ENCODE results near the gene NKD2. TPM values are rescaled to one million over a fixed set of nuclear protein-coding genes. Genes with fewer than 3 reads are reported as not detected.

Gene NKD2
- total and polyA plus RNA-seq, 2 experiments from 2014 or later, result 1.4 to 9.1 TPM

DNA sequence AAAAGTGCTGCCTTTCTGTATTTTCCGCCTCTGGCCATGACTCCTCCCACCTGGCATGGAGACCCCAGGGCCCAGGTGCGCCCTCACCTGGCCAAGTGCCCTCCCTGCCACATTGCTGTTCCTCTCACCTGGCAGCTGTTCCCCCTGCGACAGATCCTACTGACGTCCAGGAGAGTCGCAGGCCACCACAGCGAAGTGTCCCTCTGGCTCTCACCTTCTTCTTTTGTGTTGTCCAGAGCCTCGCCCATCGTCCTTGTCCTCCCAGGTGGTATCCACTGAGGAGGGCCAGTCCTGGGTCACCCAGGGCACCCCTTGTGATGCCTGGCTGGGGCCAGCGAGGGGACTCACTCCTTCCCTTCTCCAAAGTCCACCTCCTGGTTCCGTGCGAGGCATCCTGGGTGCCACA, 2.6 kb downstream of the NKD2 start:
- DNase-seq (ENCODE audit: low spot score), result peak; percentile 63
- no peaks in the 10 kb centered on the region for H3K79me2 ChIP-seq
- no peak overlapping the region for H3K4me2 ChIP-seq
- no peak overlapping the region for H2AFZ ChIP-seq
- H3K27me3 ChIP-seq, result peaks cover 16% of the 10 kb centered on the region
- WGBS (ENCODE audit: low lambda C conversion rate, missing lambda C conversion rate), result 72% methylated on average over 11 of the region's 11 CpGs
- TF ChIP-seq EZH2 (IDR thresholded peaks at IDR 0.05; ENCODE audit: borderline replicate concordance), result no peak
- TF ChIP-seq CTCF (IDR thresholded peaks at IDR 0.05; ENCODE audit: poor library complexity), result peak; percentile 43
- no peaks in the 10 kb centered on the region for H3K36me3 ChIP-seq (replicated peaks; ENCODE audit: insufficient read depth, low read depth)
- H3K27ac ChIP-seq, result no peak overlapping the region
- peaks cover 12% of the 10 kb centered on the region for H3K4me1 ChIP-seq (ENCODE audit: insufficient read depth)
- H3K9me2 ChIP-seq (replicated peaks; ENCODE audit: insufficient read depth), result no peaks in the 10 kb centered on the region
- H4K20me1 ChIP-seq (ENCODE audit: insufficient read depth, poor library complexity, severe bottlenecking), result no peaks in the 10 kb centered on the region
- H3K4me3 ChIP-seq, result no peak overlapping the region
- H3K9me3 ChIP-seq (ENCODE audit: low read depth), result no peaks in the 10 kb centered on the region

DNA sequence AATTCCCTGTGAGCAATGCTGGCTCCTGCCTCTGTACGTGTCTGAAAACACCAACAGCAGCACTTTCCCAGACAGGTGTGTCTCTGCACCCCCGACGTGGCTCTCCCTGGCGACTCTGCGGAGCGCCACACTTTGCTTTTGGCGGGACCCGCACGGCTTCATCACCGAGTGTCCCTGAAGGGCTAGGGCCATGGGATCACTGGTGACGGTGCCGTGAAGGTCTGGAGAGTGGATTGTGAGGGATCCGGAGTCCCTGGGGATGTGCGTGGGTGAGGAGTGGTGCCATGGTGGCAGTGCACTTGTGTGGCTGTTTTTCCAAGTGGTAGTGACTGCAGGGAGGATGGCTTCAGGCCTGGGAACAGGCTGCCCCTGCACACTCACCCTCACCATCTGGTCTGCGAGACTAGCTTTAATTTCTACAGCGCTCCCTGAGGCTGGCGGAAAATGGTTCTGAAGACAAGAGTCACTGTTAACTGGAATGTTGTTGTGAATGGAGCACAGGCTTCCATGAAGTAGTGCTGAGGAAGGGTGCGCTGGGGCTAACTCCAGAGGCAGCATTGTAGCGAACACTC, 3.2 kb downstream of the NKD2 start:
- no peak overlapping the region for H3K27ac ChIP-seq
- peaks cover 12% of the 10 kb centered on the region for H3K4me1 ChIP-seq (ENCODE audit: insufficient read depth)
- no peaks in the 10 kb centered on the region for H3K79me2 ChIP-seq
- H3K4me3 ChIP-seq, result no peak overlapping the region
- no peak for TF ChIP-seq EZH2 (IDR thresholded peaks at IDR 0.05; ENCODE audit: borderline replicate concordance)
- TF ChIP-seq EZH2phosphoT487 (IDR thresholded peaks at IDR 0.05; ENCODE audit: low read depth, severe bottlenecking, unreplicated experiment), result no peak
- no peak for TF ChIP-seq CTCF (IDR thresholded peaks at IDR 0.05; ENCODE audit: poor library complexity)
- no peaks in the 10 kb centered on the region for H3K9me2 ChIP-seq (replicated peaks; ENCODE audit: insufficient read depth)
- WGBS (ENCODE audit: low lambda C conversion rate, missing lambda C conversion rate), result 90% methylated on average over 19 of the region's 19 CpGs
- DNase-seq (ENCODE audit: low spot score), result no peak
- H4K20me1 ChIP-seq (ENCODE audit: insufficient read depth, poor library complexity, severe bottlenecking), result no peaks in the 10 kb centered on the region
- H3K27me3 ChIP-seq, result peaks cover 16% of the 10 kb centered on the region
- H3K4me2 ChIP-seq, result no peak overlapping the region
- no peak overlapping the region for H2AFZ ChIP-seq
- no peaks in the 10 kb centered on the region for H3K36me3 ChIP-seq (replicated peaks; ENCODE audit: insufficient read depth, low read depth)
- no peaks in the 10 kb centered on the region for H3K9me3 ChIP-seq (ENCODE audit: low read depth)

- peaks cover 16% of the 10 kb centered on the region for H3K27me3 ChIP-seq
- H3K79me2 ChIP-seq, result no peaks in the 10 kb centered on the region
- no peak overlapping the region for H3K4me2 ChIP-seq
- no peak overlapping the region for H3K4me3 ChIP-seq
- no peaks in the 10 kb centered on the region for H3K9me3 ChIP-seq (ENCODE audit: low read depth)
- no peaks in the 10 kb centered on the region for H3K36me3 ChIP-seq (replicated peaks; ENCODE audit: insufficient read depth, low read depth)
- no peak for DNase-seq (ENCODE audit: low spot score)
- TF ChIP-seq EZH2phosphoT487 (IDR thresholded peaks at IDR 0.05; ENCODE audit: low read depth, severe bottlenecking, unreplicated experiment) (no peak), CTCF (IDR thresholded peaks at IDR 0.05; ENCODE audit: poor library complexity) (no peak)
- H3K9me2 ChIP-seq (replicated peaks; ENCODE audit: insufficient read depth), result no peaks in the 10 kb centered on the region
- no peaks in the 10 kb centered on the region for H4K20me1 ChIP-seq (ENCODE audit: insufficient read depth, poor library complexity, severe bottlenecking)
- H2AFZ ChIP-seq, result no peak overlapping the region
- H3K27ac ChIP-seq, result no peak overlapping the region
- peaks cover 12% of the 10 kb centered on the region for H3K4me1 ChIP-seq (ENCODE audit: insufficient read depth)
- WGBS (ENCODE audit: low lambda C conversion rate, missing lambda C conversion rate), result 93% methylated on average over 12 of the region's 12 CpGs
Measured at GRCh38 chr5:1012313-1012841, 3.8 kb downstream of the NKD2 start.

- Histone ChIP-seq H3K9me3 (ENCODE audit: low read depth) (no peaks in the 10 kb centered on the region), H3K36me3 (replicated peaks; ENCODE audit: insufficient read depth, low read depth) (no peaks in the 10 kb centered on the region), H3K9me2 (replicated peaks; ENCODE audit: insufficient read depth) (no peaks in the 10 kb centered on the region), H3K27ac (no peak overlapping the region), H4K20me1 (ENCODE audit: insufficient read depth, poor library complexity, severe bottlenecking) (no peaks in the 10 kb centered on the region), H3K4me3 (no peak overlapping the region), H3K79me2 (no peaks in the 10 kb centered on the region), H3K27me3 (peaks cover 16% of the 10 kb centered on the region), H3K4me2 (no peak overlapping the region), H2AFZ (no peak overlapping the region), H3K4me1 (ENCODE audit: insufficient read depth) (peaks cover 12% of the 10 kb centered on the region)
- TF ChIP-seq EZH2phosphoT487 (IDR thresholded peaks at IDR 0.05; ENCODE audit: low read depth, severe bottlenecking, unreplicated experiment) (no peak), EZH2 (IDR thresholded peaks at IDR 0.05; ENCODE audit: borderline replicate concordance) (no peak), CTCF (IDR thresholded peaks at IDR 0.05; ENCODE audit: poor library complexity) (no peak)
- DNase-seq (ENCODE audit: low spot score), result no peak
- WGBS (ENCODE audit: low lambda C conversion rate, missing lambda C conversion rate), result 97% methylated on average over 7 of the region's 7 CpGs
Measured at GRCh38 chr5:1012900-1013237, 4.3 kb downstream of the NKD2 start.
